Measurements from ENCODE around the gene PLCB1. TPM values are rescaled to one million over a fixed set of nuclear protein-coding genes. Genes with fewer than 3 reads are reported as not detected.

The PLCB1 gene
- total RNA-seq, 1 donor: 13.4 TPM

DNA sequence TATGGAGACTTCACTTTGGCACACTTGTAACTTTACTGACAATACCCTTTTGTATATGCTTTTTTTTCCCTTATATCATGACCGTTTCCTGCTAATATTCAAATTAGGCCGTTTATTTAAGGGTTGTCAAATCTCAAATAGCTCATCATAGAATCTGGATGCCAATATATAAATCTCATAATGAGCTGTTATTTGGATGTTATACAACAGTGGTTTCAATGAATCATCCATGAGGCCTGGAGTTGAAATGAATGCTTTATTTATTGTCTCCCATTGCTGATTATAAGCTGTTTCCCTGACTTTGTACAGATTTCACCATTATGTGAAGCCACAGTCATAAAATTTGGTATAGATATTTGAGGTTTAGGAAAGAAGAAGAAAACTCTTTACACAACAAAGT is 256.1 kb downstream of the PLCB1 start:
- Histone ChIP-seq H3K9me3 (ENCODE audit: low read depth, low read length) (no peaks in the 10 kb centered on the region), H3K27me3 (ENCODE audit: insufficient read depth, low read length) (no peaks in the 10 kb centered on the region), H3K79me2 (ENCODE audit: insufficient read depth, low read length) (no peaks in the 10 kb centered on the region), H3K4me3 (ENCODE audit: insufficient read depth, low read length) (no peak overlapping the region), H3K27ac (ENCODE audit: low read depth, low read length) (peak overlapping the region; percentile 46), H3K4me2 (ENCODE audit: insufficient read depth, low read length) (no peak overlapping the region), H3K4me1 (ENCODE audit: insufficient read depth, low read length) (peaks cover 18% of the 10 kb centered on the region), H2AFZ (ENCODE audit: low read length) (no peak overlapping the region), H3K36me3 (ENCODE audit: insufficient read depth, low read length) (no peaks in the 10 kb centered on the region), H4K20me1 (ENCODE audit: insufficient read depth, low read length) (no peaks in the 10 kb centered on the region)
- TF ChIP-seq, protein P1, sequence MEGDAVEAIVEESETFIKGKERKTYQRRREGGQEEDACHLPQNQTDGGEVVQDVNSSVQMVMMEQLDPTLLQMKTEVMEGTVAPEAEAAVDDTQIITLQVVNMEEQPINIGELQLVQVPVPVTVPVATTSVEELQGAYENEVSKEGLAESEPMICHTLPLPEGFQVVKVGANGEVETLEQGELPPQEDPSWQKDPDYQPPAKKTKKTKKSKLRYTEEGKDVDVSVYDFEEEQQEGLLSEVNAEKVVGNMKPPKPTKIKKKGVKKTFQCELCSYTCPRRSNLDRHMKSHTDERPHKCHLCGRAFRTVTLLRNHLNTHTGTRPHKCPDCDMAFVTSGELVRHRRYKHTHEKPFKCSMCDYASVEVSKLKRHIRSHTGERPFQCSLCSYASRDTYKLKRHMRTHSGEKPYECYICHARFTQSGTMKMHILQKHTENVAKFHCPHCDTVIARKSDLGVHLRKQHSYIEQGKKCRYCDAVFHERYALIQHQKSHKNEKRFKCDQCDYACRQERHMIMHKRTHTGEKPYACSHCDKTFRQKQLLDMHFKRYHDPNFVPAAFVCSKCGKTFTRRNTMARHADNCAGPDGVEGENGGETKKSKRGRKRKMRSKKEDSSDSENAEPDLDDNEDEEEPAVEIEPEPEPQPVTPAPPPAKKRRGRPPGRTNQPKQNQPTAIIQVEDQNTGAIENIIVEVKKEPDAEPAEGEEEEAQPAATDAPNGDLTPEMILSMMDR (IDR thresholded peaks at IDR 0.05; ENCODE audit: extremely low read depth, low read depth, low read length): no peak
- DNase-seq (ENCODE audit: insufficient read length, low spot score, missing footprints): peak; percentile 19

DNA sequence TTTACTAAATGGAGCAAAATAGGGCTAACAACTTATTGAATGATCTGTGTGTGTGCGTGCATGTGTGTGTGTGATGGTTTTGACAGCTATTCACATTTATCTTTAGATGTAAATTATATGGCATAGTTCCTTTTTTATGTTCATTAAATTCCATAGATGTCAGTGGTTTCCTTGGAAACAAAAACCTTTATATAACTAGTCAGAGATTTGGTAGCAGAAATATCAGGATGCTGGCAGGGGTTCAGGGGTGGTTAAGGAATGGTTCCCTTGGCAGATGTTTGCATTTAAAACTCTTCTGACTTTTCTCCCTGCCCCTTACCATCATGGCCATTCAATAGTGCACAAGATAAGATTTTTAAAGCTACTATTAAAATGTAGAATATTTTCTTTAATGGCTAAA is 256.6 kb downstream of the PLCB1 start:
- TF ChIP-seq, protein P1 (IDR thresholded peaks at IDR 0.05; ENCODE audit: extremely low read depth, low read depth, low read length): no peak
- Histone ChIP-seq H3K27me3 (ENCODE audit: insufficient read depth, low read length) (no peaks in the 10 kb centered on the region), H3K4me2 (ENCODE audit: insufficient read depth, low read length) (no peak overlapping the region), H3K36me3 (ENCODE audit: insufficient read depth, low read length) (no peaks in the 10 kb centered on the region), H3K9me3 (ENCODE audit: low read depth, low read length) (no peaks in the 10 kb centered on the region), H3K79me2 (ENCODE audit: insufficient read depth, low read length) (no peaks in the 10 kb centered on the region), H3K4me3 (ENCODE audit: insufficient read depth, low read length) (no peak overlapping the region), H4K20me1 (ENCODE audit: insufficient read depth, low read length) (no peaks in the 10 kb centered on the region), H2AFZ (ENCODE audit: low read length) (no peak overlapping the region), H3K4me1 (ENCODE audit: insufficient read depth, low read length) (peaks cover 18% of the 10 kb centered on the region), H3K27ac (ENCODE audit: low read depth, low read length) (peak overlapping the region; percentile 46)
- DNase-seq (ENCODE audit: insufficient read length, low spot score, missing footprints): no peak

DNA sequence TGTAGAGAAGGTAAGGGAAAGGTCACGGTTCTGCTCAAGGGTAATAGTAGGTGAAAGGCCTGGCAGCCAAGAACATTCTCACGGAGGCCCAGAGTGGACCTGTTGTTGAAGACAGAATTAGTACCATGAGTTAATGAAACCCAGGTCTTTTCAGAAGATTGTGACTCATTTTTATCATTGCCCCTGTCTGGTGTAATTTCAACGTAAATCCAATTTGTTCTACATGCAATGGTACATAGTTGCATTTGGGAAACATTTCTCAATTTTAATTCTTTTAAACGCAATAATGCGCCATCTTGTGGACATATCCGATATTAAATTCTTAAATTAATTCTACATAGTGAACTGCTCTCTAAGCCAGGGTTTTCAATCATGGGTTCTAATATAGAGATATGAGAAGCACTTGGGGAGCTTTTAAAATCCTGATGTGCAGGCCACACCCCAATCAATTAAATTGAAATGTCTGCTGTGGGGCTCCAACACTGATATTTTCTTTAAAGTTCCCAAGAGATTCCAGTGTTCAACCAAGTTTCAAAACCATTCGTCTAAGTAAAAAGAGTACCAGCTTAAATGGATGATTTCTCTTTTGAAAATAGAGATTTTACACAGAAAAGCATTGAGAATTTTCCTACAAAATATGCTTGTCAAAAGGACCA is 257.4 kb downstream of the PLCB1 start:
- Histone ChIP-seq H3K9me3 (ENCODE audit: low read depth, low read length) (no peaks in the 10 kb centered on the region), H3K4me1 (ENCODE audit: insufficient read depth, low read length) (peaks cover 22% of the 10 kb centered on the region), H3K4me2 (ENCODE audit: insufficient read depth, low read length) (peak overlapping the region; percentile 25), H3K27me3 (ENCODE audit: insufficient read depth, low read length) (no peaks in the 10 kb centered on the region), H3K4me3 (ENCODE audit: insufficient read depth, low read length) (no peak overlapping the region), H3K27ac (ENCODE audit: low read depth, low read length) (peak overlapping the region; percentile 46), H4K20me1 (ENCODE audit: insufficient read depth, low read length) (no peaks in the 10 kb centered on the region), H3K79me2 (ENCODE audit: insufficient read depth, low read length) (no peaks in the 10 kb centered on the region), H3K36me3 (ENCODE audit: insufficient read depth, low read length) (no peaks in the 10 kb centered on the region), H2AFZ (ENCODE audit: low read length) (peak overlapping the region; percentile 57)
- TF ChIP-seq, protein P1 (IDR thresholded peaks at IDR 0.05; ENCODE audit: extremely low read depth, low read depth, low read length): peak; percentile 51
- DNase-seq (ENCODE audit: insufficient read length, low spot score, missing footprints): no peak

DNA sequence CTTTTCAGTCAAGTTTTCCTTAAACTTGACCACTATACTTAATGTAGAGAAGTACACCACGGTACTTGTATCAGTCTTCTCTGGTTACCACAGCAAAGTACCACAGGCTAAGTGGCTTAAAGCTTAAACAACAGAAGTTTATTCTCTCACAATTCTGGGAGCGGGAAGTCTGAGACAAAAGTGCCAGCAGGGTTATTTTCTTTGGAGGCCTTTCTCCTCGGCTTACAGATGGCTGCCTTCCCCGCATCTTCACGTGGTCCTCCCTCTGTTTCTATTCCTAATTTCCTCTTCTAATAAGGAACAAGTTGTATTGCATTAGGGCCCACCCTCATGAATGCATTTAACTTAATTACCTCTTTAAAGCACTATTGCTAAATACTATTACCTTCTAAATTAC is 258.0 kb downstream of the PLCB1 start:
- Histone ChIP-seq H4K20me1 (ENCODE audit: insufficient read depth, low read length) (no peaks in the 10 kb centered on the region), H2AFZ (ENCODE audit: low read length) (peak overlapping the region; percentile 57), H3K27me3 (ENCODE audit: insufficient read depth, low read length) (no peaks in the 10 kb centered on the region), H3K4me1 (ENCODE audit: insufficient read depth, low read length) (peaks cover 22% of the 10 kb centered on the region), H3K36me3 (ENCODE audit: insufficient read depth, low read length) (no peaks in the 10 kb centered on the region), H3K4me2 (ENCODE audit: insufficient read depth, low read length) (peak overlapping the region; percentile 25), H3K79me2 (ENCODE audit: insufficient read depth, low read length) (no peaks in the 10 kb centered on the region), H3K9me3 (ENCODE audit: low read depth, low read length) (no peaks in the 10 kb centered on the region), H3K27ac (ENCODE audit: low read depth, low read length) (no peak overlapping the region), H3K4me3 (ENCODE audit: insufficient read depth, low read length) (no peak overlapping the region)
- TF ChIP-seq, protein P1 (IDR thresholded peaks at IDR 0.05; ENCODE audit: extremely low read depth, low read depth, low read length): no peak
- DNase-seq (ENCODE audit: insufficient read length, low spot score, missing footprints): no peak
